Trophoblast cell (in vitro differentiated cells and primary cell): ENCODE data around the gene COL11A2.

Experiments used
- DNase-seq, 2 donors: peaks; one replicate each; pipeline ENCODE4 v3.0.0-alpha.2; 2016
- H2AFZ ChIP-seq: 2 replicates; pipeline ENCODE4 v1.6.1; 2013; ENCODE audit warnings: low read length, moderate library complexity, mild to moderate bottlenecking; ENCODE audit not compliant: insufficient read depth, poor library complexity
- H2AK5ac ChIP-seq: 2 replicates; pipeline ENCODE4 v1.6.1; 2013; ENCODE audit warnings: mild to moderate bottlenecking, low read length
- H2BK120ac ChIP-seq: 2 replicates; pipeline ENCODE4 v1.6.1; 2013; ENCODE audit warnings: low read length, mild to moderate bottlenecking, moderate library complexity; ENCODE audit not compliant: insufficient read depth, poor library complexity
- H2BK12ac ChIP-seq: 2 replicates; pipeline ENCODE4 v1.6.1; 2013; ENCODE audit warnings: mild to moderate bottlenecking, low read length, moderate library complexity
- H2BK5ac ChIP-seq: 2 replicates; pipeline ENCODE4 v1.6.1; 2013; ENCODE audit warnings: low read length, low read depth, moderate library complexity, mild to moderate bottlenecking; ENCODE audit not compliant: poor library complexity
- H3K14ac ChIP-seq: 2 replicates; pipeline ENCODE4 v1.6.1; 2013; ENCODE audit warnings: mild to moderate bottlenecking, low read length
- H3K18ac ChIP-seq: 2 replicates; pipeline ENCODE4 v1.6.1; 2013; ENCODE audit warnings: mild to moderate bottlenecking, low read length
- H3K23ac ChIP-seq: 2 replicates; pipeline ENCODE4 v1.6.1; 2013; ENCODE audit warnings: low read length
- H3K27ac ChIP-seq: 2 replicates; pipeline ENCODE4 v1.5.1; 2013; ENCODE audit warnings: low read depth, mild to moderate bottlenecking, inconsistent platforms, low read length, moderate library complexity
- H3K27me3 ChIP-seq: 2 replicates; pipeline ENCODE4 v1.6.1; 2013; ENCODE audit warnings: inconsistent platforms, mild to moderate bottlenecking, low read length, moderate library complexity; ENCODE audit not compliant: insufficient read depth
- H3K36me3 ChIP-seq, 2 experiments: 1 replicate in 1 of 2; 2 replicates in 1 of 2; pipeline ENCODE4 v1.6.1; 2013; ENCODE audit warnings: low read length in 2 of 2, mild to moderate bottlenecking in 2 of 2, moderate library complexity in 1 of 2; ENCODE audit not compliant: insufficient read depth in 2 of 2, control insufficient read depth in 1 of 2
- H3K4ac ChIP-seq: 2 replicates; pipeline ENCODE4 v1.6.1; 2013; ENCODE audit warnings: low read depth, mild to moderate bottlenecking, low read length, moderate library complexity
- H3K4me1 ChIP-seq, 2 experiments: 1 replicate in 1 of 2; 2 replicates in 1 of 2; pipeline ENCODE4 v1.6.1; 2013; ENCODE audit warnings: low read length in 2 of 2, mild to moderate bottlenecking in 2 of 2, moderate library complexity in 1 of 2; ENCODE audit not compliant: insufficient read depth in 2 of 2, control insufficient read depth in 1 of 2
- H3K4me2 ChIP-seq: 2 replicates; pipeline ENCODE4 v1.6.1; 2013; ENCODE audit warnings: inconsistent platforms, mild to moderate bottlenecking, low read length, moderate library complexity
- H3K4me3 ChIP-seq: 2 replicates; pipeline ENCODE4 v1.5.1; 2013; ENCODE audit warnings: mild to moderate bottlenecking, low read depth, low read length, inconsistent platforms
- H3K79me1 ChIP-seq: one replicate; pipeline ENCODE4 v1.6.1; 2013; ENCODE audit warnings: low read length
- H3K79me2 ChIP-seq: 2 replicates; pipeline ENCODE4 v1.6.1; 2013; ENCODE audit warnings: low read length, mild to moderate bottlenecking; ENCODE audit not compliant: control insufficient read depth, insufficient read depth, poor library complexity
- H3K9ac ChIP-seq: 2 replicates; pipeline ENCODE4 v1.6.1; 2013; ENCODE audit warnings: mild to moderate bottlenecking, low read length
- H3K9me3 ChIP-seq: 2 replicates; pipeline ENCODE4 v1.6.1; 2013; ENCODE audit warnings: low read depth, mild to moderate bottlenecking, control low read depth, inconsistent platforms, low read length; ENCODE audit not compliant: insufficient read depth
- H4K12ac ChIP-seq: 2 replicates; pipeline ENCODE4 v1.6.1; 2013; ENCODE audit warnings: low read depth, mild to moderate bottlenecking, low read length, moderate library complexity
- H4K8ac ChIP-seq: 2 replicates; pipeline ENCODE4 v1.6.1; 2013; ENCODE audit warnings: low read depth, mild to moderate bottlenecking, low read length, moderate library complexity
- H4K91ac ChIP-seq: one replicate; pipeline ENCODE4 v1.6.1; 2013; ENCODE audit warnings: low read depth, mild to moderate bottlenecking, low read length, moderate library complexity
- WGBS: extraction: QIAGEN DNeasy Blood & Tissue Kit; methylation state at CpG from one replicate; pipeline ENCODE4 v1.1.7; 2013; ENCODE audit warnings: missing lambda C conversion rate; ENCODE audit not compliant: insufficient read length, insufficient coverage; ENCODE audit errors: extremely low coverage; 5-methylcytosine and 5-hydroxymethylcytosine counted together

COL11A2 gene

DNA sequence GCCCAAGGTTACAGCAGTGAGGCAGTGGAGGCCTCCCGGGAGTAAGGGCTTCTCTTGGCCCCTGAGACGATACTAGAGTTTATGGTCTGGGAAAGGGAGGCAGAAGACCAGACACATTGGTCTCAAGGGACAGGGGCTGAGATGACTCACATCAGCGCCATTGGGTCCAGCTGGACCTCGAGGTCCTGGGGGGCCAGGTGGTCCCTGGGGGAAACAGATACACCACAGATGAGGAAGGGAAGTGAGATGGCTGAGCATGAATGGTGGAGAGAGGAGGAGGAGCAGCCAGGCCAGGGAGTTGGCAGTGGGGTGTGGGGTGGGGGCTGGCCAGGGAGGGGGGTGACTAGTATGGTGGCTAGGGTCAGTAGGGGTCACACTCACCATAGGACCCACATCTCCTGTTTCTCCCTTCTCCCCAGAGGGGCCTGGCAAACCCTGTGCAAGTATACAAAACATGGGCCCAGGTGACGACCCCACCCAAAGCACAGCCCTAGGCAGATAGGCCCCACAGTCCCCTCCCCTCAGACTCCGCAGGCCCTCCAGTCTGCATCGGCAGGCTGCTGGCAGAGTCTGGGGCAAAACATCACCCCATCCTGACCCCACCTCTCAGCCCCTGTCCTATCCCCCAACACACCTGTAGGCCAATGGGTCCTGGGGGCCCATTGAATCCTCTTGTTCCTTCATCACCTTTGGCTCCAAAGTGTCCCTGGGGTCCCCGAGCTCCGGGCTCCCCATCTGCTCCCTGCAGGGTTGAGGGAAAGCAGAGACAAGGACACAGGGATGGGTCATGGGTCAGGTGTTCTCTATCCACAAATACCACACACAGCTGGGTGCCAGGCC, 21.9 kb downstream of the COL11A2 start:
- no peaks in the 10 kb centered on the region for H3K9me3 ChIP-seq

GRCh38 chr6:33169291-33170175, 22.7 kb downstream of the COL11A2 start:
- Histone ChIP-seq H3K27ac (no peak overlapping the region), H2AFZ (no peak overlapping the region), H3K4ac (no peak overlapping the region), H2BK120ac (no peak overlapping the region), H4K91ac (no peak overlapping the region), H2BK5ac (no peak overlapping the region), H3K36me3 (no peaks in the 10 kb centered on the region), H2AK5ac (no peak overlapping the region), H3K23ac (no peak overlapping the region), H3K14ac (no peak overlapping the region), H3K4me2 (no peak overlapping the region), H3K18ac (no peak overlapping the region), H3K4me3 (no peak overlapping the region), H3K9me3 (no peaks in the 10 kb centered on the region), H4K8ac (no peak overlapping the region), H3K9ac (no peak overlapping the region), H3K79me2 (no peaks in the 10 kb centered on the region), H3K79me1 (no peaks in the 10 kb centered on the region), H3K4me1 (no peaks in the 10 kb centered on the region), H2BK12ac (no peak overlapping the region), H3K27me3 (no peaks in the 10 kb centered on the region), H4K12ac (no peak overlapping the region)
- no peak for DNase-seq
- no CpG with 5 or more reads among the region's 10 CpGs for WGBS

More for the DNA sequence above, 21.9 kb downstream of the COL11A2 start:
- Histone ChIP-seq H4K8ac (no peak overlapping the region), H2AFZ (no peak overlapping the region), H2AK5ac (no peak overlapping the region), H3K27me3 (no peaks in the 10 kb centered on the region), H3K27ac (no peak overlapping the region), H3K9ac (no peak overlapping the region), H3K79me1 (no peaks in the 10 kb centered on the region), H3K79me2 (no peaks in the 10 kb centered on the region), H2BK120ac (no peak overlapping the region), H3K18ac (no peak overlapping the region), H4K91ac (no peak overlapping the region), H4K12ac (no peak overlapping the region), H3K4ac (no peak overlapping the region), H3K4me3 (no peak overlapping the region), H2BK12ac (no peak overlapping the region), H3K36me3 (no peaks in the 10 kb centered on the region), H3K4me1 (no peaks in the 10 kb centered on the region), H2BK5ac (no peak overlapping the region), H3K14ac (no peak overlapping the region), H3K4me2 (no peak overlapping the region), H3K23ac (no peak overlapping the region)
- no CpG with 5 or more reads among the region's 9 CpGs for WGBS
- no peak for DNase-seq

DNA sequence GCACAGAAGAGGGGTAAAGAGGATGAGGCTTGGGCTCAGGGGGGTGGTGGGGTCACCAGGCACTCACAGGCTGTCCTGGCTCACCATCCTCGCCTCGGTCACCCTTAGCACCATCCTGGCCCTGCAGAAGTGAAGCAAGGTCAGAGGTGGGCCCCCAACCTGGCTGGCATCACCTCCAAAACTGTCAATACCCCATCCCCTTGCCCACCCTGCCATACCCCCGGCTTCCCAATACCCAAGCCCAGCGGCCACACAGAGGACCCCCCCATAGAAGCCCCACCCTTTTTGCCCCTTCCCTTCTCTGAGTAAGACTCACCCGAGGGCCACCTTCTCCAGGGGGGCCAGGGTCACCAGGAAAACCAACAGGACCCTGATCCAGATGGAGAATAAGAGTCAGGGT, 23.6 kb downstream of the COL11A2 start:
- no peak overlapping the region for H2BK120ac ChIP-seq

DNA sequence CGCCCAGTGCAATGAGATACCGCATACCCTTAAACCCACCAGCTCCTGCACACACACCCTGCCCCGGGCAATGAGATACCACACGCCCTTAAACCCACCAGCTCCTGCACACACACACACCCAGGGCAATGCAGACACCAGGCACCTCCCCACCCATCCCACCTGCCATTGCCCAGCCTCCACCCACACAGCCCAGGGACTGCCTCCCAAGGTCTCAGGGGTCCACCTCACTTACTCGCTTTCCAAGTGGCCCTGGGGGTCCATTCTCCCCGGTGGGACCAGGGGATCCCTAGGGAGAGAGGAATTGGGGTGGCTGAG, 24.0 kb downstream of the COL11A2 start:
- WGBS, result no CpG with 5 or more reads among the region's 6 CpGs
- Histone ChIP-seq H4K8ac (no peak overlapping the region), H3K9me3 (no peaks in the 10 kb centered on the region), H2AFZ (no peak overlapping the region), H3K4ac (no peak overlapping the region), H2BK5ac (no peak overlapping the region), H3K36me3 (no peaks in the 10 kb centered on the region), H4K91ac (no peak overlapping the region), H4K12ac (no peak overlapping the region), H3K27me3 (no peaks in the 10 kb centered on the region), H3K14ac (no peak overlapping the region), H3K79me1 (no peaks in the 10 kb centered on the region), H3K4me3 (no peak overlapping the region), H3K9ac (no peak overlapping the region), H3K79me2 (no peaks in the 10 kb centered on the region), H2AK5ac (no peak overlapping the region), H3K27ac (no peak overlapping the region), H3K18ac (no peak overlapping the region), H2BK120ac (no peak overlapping the region), H2BK12ac (no peak overlapping the region), H3K4me2 (no peak overlapping the region), H3K4me1 (no peaks in the 10 kb centered on the region), H3K23ac (no peak overlapping the region)
- DNase-seq, result no peak

More for the DNA sequence above, 23.6 kb downstream of the COL11A2 start:
- Histone ChIP-seq H3K79me2 (no peaks in the 10 kb centered on the region), H3K27me3 (no peaks in the 10 kb centered on the region), H3K9ac (no peak overlapping the region), H3K18ac (no peak overlapping the region), H3K4me3 (no peak overlapping the region), H3K9me3 (no peaks in the 10 kb centered on the region), H2BK12ac (no peak overlapping the region), H4K91ac (no peak overlapping the region), H3K23ac (no peak overlapping the region), H2BK5ac (no peak overlapping the region), H3K4me1 (no peaks in the 10 kb centered on the region), H3K36me3 (no peaks in the 10 kb centered on the region), H4K8ac (no peak overlapping the region), H3K79me1 (no peaks in the 10 kb centered on the region), H2AK5ac (no peak overlapping the region), H4K12ac (no peak overlapping the region), H3K14ac (no peak overlapping the region), H3K4ac (no peak overlapping the region), H3K27ac (no peak overlapping the region), H2AFZ (no peak overlapping the region), H3K4me2 (no peak overlapping the region)
- DNase-seq, result no peak
- no CpG with 5 or more reads among the region's 5 CpGs for WGBS
